Mucosa of descending colon (tissue), 3 donors: ENCODE measurements around the gene CLDN7. TPM values are rescaled to one million over a fixed set of nuclear protein-coding genes. Genes with fewer than 3 reads are reported as not detected.

Source experiments
- ATAC-seq: fragments of 200-7000 bp; cut with Tn5 transposase; one replicate; pipeline ENCODE4 v1.9.1; 2020; ENCODE audit warnings: mild to moderate bottlenecking, moderate library complexity
- DNase-seq, 3 donors: peaks; one replicate each; pipeline ENCODE4 v3.0.0-alpha.2; 2020
- H3K36me3 ChIP-seq: fragments of 200-600 bp; one replicate; pipeline ENCODE4 v1.8.0; 2021; ENCODE audit warnings: low read depth, mild to moderate bottlenecking
- H3K4me1 ChIP-seq: fragments of 200-600 bp; one replicate; pipeline ENCODE4 v1.8.0; 2021; ENCODE audit warnings: low read depth, mild to moderate bottlenecking
- H3K4me3 ChIP-seq: fragments of 200-600 bp; one replicate; pipeline ENCODE4 v1.8.0; 2021; ENCODE audit warnings: mild to moderate bottlenecking
- H3K9me3 ChIP-seq: fragments of 200-600 bp; one replicate; pipeline ENCODE4 v1.8.0; 2021; ENCODE audit warnings: mild to moderate bottlenecking
- CTCF ChIP-seq: fragments of 200-600 bp; IDR thresholded peaks from one replicate; pipeline ENCODE4 v1.8.0; 2022; ENCODE audit warnings: antibody characterized with exemption, mild to moderate bottlenecking
- intact Hi-C, 2 donors: fragments of 100-400 bp; cut with DNase I in 1 of 2; cut with micrococcal nuclease in 1 of 2; formaldehyde crosslinking; loops; one replicate each; pipeline versions ENCODE4 v1.11.0 to v1.11.1; 2022; cut with DNase I, micrococcal nuclease
- total RNA-seq, 3 donors: library from RNA; stranded (reverse); fragmentation: NEBNext Ultra II Directional in 2 of 3; extraction: Animal tissue kit (Norgen Biotek cat#: 25700) in 2 of 3; gene quantifications; one replicate each; pipeline versions ENCODE4 v1.2.1 to v1.2.4, GENCODE V29; 2021 to 2023
- donor health status: DM: no; HTN: no; CAD: no; lungs with moderate emphysema.
- donor health status: DM: no; HTN: no; CAD: no.
- donor health status: DM: no; HTN: yes; CAD: no.

CLDN7 gene
- total RNA-seq, 3 donors from 2014 or later, result 586 to 1,244 (median 934) TPM

GRCh38 chr17:7256766-7257456 is 5.4 kb downstream of the CLDN7 start:
- no peak for ATAC-seq
- no peaks in the 10 kb centered on the region for H3K9me3 ChIP-seq
- H3K4me3 ChIP-seq, result no peak overlapping the region
- TF ChIP-seq CTCF, result no peak
- H3K4me1 ChIP-seq, result peaks cover 30% of the 10 kb centered on the region
- no peaks in the 10 kb centered on the region for H3K36me3 ChIP-seq
- intact Hi-C loops, result no loop called here
- DNase-seq, result no peak

- Histone ChIP-seq H3K36me3 (no peaks in the 10 kb centered on the region), H3K4me1 (peaks cover 37% of the 10 kb centered on the region), H3K4me3 (no peak overlapping the region), H3K9me3 (no peaks in the 10 kb centered on the region)
- ATAC-seq, result no peak
- no peak for TF ChIP-seq CTCF
- intact Hi-C loops, result no loop called here
- no peak for DNase-seq
These were observed 7.8 kb downstream of the CLDN7 start for GRCh38 chr17:7254511-7254910.

GRCh38 chr17:7253082-7253481 is 9.2 kb downstream of the CLDN7 start:
- intact Hi-C loops, result no loop called here
- no peaks in the 10 kb centered on the region for H3K9me3 ChIP-seq
- no peak overlapping the region for H3K4me3 ChIP-seq
- peaks cover 33% of the 10 kb centered on the region for H3K4me1 ChIP-seq
- no peak for TF ChIP-seq CTCF
- H3K36me3 ChIP-seq, result no peaks in the 10 kb centered on the region
- ATAC-seq (no peak), DNase-seq (no peak)

GRCh38 chr17:7252176-7253043 is 9.9 kb downstream of the CLDN7 start, which contains the start of gene ELP5:
TSS of gene ELP5 (plus strand) at chr17:7252215. CDS start at chr17:7252551, 336 bp downstream.
- Histone ChIP-seq H3K9me3 (no peaks in the 10 kb centered on the region), H3K36me3 (no peaks in the 10 kb centered on the region), H3K4me3 (peak within 1 kb of the TSS; percentile 85), H3K4me1 (peaks cover 27% of the 10 kb centered on the region)
- DNase-seq (peak; percentile 96 to 97 (median 96)), ATAC-seq (peak; percentile 78)
- intact Hi-C loops, result no loop called here
- peak; percentile 45 for TF ChIP-seq CTCF

- TF ChIP-seq CTCF, result no peak
- intact Hi-C loops, result no loop called here
- Histone ChIP-seq H3K4me3 (peak within 1 kb of the TSS; percentile 85), H3K9me3 (no peaks in the 10 kb centered on the region), H3K4me1 (peaks cover 24% of the 10 kb centered on the region), H3K36me3 (no peaks in the 10 kb centered on the region)
- peak; percentile 82 for ATAC-seq
- DNase-seq, result peak; percentile 98 to 99 (median 98)
These were observed 10.6 kb downstream of the CLDN7 start, which contains the start of gene CTDNEP1 for GRCh38 chr17:7251661-7252175. TSS of gene CTDNEP1 (minus strand) at chr17:7251734. CDS start at chr17:7251296, 438 bp downstream.
